PC-3 (cell line): ENCODE results near the gene LRP5.

Experiments used
- EZH2 ChIP-seq: fragments of 300-600 bp; sonication (generic); IDR thresholded peaks from one replicate; pipeline ENCODE4 v1.6.1; 2017; ENCODE audit warnings: antibody characterized with exemption, mild to moderate bottlenecking, low read length; ENCODE audit not compliant: unreplicated experiment
- TF ChIP-seq, protein P1 (sequence below): fragments of 300-600 bp; sonication (generic); conservative IDR thresholded peaks from 2 replicates; pipeline ENCODE4 v1.5.1; 2017; ENCODE audit warnings: antibody characterized with exemption, low read depth, mild to moderate bottlenecking, low read length

DNA sequence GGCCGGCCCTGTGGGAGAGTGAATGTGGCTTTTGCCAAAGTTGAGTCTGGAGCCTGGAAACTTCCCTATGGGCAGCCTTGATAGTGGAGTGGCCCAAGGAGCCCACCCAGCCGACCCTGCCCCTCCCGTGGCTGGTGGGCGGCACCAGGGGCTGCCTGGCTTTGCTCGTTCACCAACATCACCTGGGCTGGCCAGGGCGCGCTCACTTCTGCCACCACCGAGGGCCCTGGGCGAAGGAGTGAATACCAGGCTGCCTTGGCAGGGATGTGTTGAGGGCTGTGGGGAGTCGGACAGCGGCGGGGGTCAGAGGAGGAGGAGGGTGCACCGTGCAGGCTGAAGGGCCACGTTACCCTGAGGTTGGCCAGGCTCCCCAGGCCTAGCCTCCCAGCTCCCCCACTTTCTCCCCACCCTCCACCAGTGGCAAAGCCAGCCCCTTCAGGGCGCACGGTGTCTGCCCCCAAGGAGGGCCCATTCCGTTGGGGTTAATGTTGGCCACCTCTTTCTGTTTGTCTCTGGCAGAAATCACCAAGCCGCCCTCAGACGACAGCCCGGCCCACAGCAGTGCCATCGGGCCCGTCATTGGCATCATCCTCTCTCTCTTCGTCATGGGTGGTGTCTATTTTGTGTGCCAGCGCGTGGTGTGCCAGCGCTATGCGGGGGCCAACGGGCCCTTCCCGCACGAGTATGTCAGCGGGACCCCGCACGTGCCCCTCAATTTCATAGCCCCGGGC lies 125.7 kb downstream of the LRP5 start:
- TF ChIP-seq, protein P1, sequence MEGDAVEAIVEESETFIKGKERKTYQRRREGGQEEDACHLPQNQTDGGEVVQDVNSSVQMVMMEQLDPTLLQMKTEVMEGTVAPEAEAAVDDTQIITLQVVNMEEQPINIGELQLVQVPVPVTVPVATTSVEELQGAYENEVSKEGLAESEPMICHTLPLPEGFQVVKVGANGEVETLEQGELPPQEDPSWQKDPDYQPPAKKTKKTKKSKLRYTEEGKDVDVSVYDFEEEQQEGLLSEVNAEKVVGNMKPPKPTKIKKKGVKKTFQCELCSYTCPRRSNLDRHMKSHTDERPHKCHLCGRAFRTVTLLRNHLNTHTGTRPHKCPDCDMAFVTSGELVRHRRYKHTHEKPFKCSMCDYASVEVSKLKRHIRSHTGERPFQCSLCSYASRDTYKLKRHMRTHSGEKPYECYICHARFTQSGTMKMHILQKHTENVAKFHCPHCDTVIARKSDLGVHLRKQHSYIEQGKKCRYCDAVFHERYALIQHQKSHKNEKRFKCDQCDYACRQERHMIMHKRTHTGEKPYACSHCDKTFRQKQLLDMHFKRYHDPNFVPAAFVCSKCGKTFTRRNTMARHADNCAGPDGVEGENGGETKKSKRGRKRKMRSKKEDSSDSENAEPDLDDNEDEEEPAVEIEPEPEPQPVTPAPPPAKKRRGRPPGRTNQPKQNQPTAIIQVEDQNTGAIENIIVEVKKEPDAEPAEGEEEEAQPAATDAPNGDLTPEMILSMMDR, result no peak
- TF ChIP-seq EZH2, result no peak
